ENCODE results near the gene SIM2.

DNA sequence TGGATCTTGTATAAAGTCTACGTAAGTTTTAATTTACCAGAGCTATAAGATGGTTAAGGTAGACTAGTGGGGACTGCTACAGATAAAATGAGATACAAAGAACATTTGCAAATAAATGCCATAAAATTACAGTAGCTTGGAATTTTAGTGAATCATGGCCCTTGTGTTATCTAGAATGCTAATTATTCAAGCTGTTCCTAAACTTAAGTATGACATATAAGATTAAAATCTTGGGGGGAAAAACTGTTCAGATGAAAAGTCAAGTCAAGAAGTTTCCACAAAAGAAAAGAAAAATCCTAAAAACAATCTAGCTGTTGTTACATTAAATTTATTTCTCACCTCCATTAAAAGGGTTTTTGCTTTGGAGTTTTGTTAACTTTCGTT is 51.7 kb downstream of the SIM2 start:
- TF ChIP-seq CTCF (IDR thresholded peaks at IDR 0.05): no peak
- no peak for TF ChIP-seq POLR2A (IDR thresholded peaks at IDR 0.05)
